ENCODE data around the gene ANKRD11.

DNA sequence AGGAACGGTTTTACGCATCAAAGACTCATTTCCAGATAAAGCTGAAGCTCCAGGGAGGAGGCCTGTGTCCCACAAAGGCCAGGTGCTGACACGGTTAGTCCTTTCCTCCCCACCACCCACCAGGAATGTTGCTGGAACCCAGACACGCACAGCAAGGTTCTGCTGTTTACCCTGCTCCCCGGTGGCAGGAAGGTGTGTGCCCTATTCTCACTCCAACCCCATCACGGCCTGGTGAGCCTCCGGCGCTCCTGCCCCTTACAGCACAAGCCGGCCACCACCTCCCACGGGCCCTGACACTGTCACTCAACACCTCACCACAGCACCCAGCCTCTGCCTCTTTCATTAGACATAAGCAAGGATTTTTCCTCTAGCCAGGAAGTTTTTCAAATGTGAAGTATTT is 47.8 kb downstream of the ANKRD11 start:
- TF ChIP-seq, protein P1, sequence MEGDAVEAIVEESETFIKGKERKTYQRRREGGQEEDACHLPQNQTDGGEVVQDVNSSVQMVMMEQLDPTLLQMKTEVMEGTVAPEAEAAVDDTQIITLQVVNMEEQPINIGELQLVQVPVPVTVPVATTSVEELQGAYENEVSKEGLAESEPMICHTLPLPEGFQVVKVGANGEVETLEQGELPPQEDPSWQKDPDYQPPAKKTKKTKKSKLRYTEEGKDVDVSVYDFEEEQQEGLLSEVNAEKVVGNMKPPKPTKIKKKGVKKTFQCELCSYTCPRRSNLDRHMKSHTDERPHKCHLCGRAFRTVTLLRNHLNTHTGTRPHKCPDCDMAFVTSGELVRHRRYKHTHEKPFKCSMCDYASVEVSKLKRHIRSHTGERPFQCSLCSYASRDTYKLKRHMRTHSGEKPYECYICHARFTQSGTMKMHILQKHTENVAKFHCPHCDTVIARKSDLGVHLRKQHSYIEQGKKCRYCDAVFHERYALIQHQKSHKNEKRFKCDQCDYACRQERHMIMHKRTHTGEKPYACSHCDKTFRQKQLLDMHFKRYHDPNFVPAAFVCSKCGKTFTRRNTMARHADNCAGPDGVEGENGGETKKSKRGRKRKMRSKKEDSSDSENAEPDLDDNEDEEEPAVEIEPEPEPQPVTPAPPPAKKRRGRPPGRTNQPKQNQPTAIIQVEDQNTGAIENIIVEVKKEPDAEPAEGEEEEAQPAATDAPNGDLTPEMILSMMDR (IDR thresholded peaks at IDR 0.05; ENCODE audit: low read length): no peak
- TF ChIP-seq EZH2 (optimal IDR thresholded peaks at IDR 0.05; ENCODE audit: low read depth, low read length): no peak
- no peak for TF ChIP-seq EZH2phosphoT487 (IDR thresholded peaks at IDR 0.05; ENCODE audit: low read length)

All from MM.1S (cell line).